IPS-NIHi7 (cell line): ENCODE data around the gene WASF2.
A peak's percentile ranks its signal among the peaks of the same experiment; 100 is the strongest.
"Not testable (repeated sequence)": the region's sequence is repeated elsewhere in the genome, so short reads cannot be mapped to it uniquely, and the experiment has no call there.

Experiments used
- DNase-seq: peaks from one replicate; pipeline ENCODE4 v3.0.0; 2012; ENCODE audit warnings: mixed read lengths; ENCODE audit errors: extremely low spot score

The WASF2 gene

DNA sequence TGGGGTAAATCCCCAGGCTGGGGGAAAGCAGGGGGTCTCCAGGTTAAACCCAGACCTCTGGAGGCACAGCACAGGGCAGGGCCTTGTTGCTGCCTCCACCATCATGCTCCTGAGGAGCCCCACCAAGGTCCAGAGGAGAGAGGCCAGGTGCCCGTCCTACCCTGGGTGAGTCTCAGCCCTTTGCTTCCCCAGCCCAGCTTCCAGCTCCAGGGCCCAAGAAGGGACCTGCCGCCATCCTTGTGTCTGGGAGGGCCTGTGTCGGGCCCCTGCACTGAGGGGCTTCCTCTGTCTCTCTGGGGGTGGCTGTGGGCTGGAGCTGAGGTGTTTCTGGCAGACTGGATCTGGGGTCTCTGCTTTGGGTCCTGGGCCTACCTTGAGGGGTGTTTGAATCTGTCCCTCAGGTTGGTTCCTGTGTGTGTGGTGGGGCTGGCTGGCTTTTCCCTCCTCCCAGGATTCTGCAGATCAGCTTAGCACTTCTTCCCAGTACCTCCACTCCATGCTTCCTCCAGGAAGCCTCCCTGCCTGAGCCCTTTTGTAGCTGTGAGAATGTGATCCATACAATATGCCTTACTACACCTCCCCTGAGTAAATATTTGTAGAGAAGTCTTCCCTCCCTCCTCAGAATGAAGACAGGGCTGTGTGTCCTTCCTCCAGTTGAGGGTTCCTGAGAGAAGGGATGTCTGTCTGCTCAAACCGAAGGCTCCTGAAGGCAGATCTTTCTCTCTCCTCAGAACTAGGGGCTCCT is 91.4 kb downstream of the WASF2 start:
- DNase-seq = no peak

- no peak for DNase-seq
Observed at GRCh38 chr1:27397749-27398148, 92.2 kb downstream of the WASF2 start.

- DNase-seq = no peak
Observed at GRCh38 chr1:27397110-27397509, 92.9 kb downstream of the WASF2 start.

DNA sequence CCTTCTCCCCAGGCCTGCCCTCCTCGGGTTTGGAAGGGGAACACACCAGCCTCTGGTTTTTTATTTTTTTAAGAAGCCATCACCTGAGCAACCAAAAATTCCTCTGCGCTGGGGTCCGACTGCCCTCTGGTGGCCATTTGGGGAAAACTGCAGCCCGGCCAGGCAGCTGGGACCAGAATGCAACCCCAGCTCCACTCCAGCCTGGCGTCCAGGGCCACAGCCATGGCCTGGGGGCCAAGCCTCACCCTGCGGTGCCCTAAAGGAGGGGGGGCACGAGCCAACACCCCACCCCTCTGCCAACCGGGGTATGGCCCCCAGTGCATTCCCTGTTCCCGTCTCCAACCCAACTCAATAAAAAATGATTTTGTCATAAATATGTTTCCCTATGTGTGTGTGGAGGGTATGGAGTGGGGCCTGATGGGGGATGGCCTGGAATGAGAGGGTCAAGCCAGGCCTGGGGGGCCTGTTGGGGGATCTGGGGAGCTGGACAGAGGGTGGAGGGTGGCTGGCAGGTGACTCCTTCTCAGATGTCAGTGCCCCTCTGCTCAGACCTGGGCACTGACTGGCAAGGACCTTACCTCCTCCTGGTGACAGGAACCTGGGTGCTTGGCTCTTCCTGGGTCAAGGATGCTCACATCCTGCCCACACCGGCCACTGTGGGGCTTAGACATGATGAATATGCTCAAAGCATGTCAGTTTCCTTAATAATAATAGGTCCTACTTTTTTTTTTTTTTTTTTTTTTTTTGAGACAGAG is 94.3 kb downstream of the WASF2 start:
- peak; percentile 83 for DNase-seq

DNA sequence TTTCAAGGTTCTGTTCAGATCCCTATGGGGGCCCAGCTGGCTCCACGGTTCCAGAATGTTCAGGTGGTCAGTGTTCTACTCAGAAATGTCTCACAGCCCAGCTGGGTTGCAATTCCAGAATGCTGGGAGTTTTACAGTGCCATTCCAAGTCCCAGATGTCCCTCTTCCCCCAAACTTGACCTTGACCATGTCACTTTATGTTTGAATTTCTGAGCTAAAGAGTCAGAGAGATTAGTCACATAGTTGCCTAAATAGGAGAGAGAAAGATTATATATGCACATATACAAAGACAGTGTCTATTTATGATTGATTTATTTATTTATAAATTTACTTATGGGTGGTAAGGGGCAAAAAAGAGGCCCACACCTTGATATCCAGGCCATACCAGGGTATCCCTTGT is 95.0 kb downstream of the WASF2 start:
- no peak for DNase-seq

GRCh38 chr1:27394282-27394658 is 95.7 kb downstream of the WASF2 start:
- DNase-seq = no peak

DNA sequence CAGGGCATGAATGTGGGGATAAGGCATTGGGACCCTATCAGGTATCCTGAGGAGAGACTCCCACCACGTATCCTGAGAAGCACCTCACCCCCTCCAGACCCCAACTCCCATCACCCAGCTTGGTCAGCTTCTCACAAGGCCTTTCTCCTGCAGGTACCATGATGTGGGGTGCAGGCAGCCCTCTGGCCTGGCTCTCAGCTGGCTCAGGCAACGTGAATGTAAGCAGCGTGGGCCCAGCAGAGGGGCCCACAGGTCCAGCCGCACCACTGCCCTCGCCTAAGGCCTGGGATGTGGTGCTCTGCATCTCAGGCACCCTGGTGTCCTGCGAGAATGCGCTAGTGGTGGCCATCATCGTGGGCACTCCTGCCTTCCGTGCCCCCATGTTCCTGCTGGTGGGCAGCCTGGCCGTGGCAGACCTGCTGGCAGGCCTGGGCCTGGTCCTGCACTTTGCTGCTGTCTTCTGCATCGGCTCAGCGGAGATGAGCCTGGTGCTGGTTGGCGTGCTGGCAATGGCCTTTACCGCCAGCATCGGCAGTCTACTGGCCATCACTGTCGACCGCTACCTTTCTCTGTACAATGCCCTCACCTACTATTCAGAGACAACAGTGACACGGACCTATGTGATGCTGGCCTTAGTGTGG is 96.2 kb downstream of the WASF2 start:
- DNase-seq = no peak

- DNase-seq = no peak
Observed at GRCh38 chr1:27392778-27393635, 97.0 kb downstream of the WASF2 start.

- peak; percentile 93 for DNase-seq
Observed at GRCh38 chr1:27392096-27392777, 97.7 kb downstream of the WASF2 start, which contains the start of gene GPR3. Gene GPR3 (plus strand): TSS chr1:27392622. CDS start chr1:27393799, 1,177 bp downstream.

DNA sequence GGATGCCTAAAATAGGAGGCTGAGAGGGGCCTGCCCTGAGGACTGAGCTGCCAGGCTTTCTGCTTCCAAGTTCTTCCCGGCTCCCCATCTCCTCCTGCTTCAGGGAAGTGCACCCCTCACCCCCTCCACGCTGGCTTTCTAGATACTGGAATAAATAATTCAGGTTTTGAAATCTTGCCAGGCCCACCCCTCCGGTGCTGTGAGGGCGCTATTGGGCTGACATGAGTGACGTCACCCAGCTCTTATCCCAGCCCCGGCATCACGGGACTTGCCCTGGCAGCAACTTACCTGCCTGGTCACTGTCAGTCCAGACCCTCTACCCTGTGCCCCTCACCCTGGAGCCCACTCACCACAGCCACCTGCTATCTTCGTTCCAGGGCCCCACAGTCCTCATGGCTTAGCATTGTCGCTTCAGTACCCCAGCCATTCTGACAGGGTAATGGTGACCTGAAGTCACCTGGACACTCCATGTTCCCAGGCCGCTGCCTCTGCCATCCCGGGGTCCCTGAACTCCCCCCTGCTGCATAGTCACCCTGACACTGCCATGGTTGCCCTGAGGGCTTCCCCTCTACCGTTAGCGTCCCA is 98.4 kb downstream of the WASF2 start:
- peak; percentile 73 for DNase-seq

DNA sequence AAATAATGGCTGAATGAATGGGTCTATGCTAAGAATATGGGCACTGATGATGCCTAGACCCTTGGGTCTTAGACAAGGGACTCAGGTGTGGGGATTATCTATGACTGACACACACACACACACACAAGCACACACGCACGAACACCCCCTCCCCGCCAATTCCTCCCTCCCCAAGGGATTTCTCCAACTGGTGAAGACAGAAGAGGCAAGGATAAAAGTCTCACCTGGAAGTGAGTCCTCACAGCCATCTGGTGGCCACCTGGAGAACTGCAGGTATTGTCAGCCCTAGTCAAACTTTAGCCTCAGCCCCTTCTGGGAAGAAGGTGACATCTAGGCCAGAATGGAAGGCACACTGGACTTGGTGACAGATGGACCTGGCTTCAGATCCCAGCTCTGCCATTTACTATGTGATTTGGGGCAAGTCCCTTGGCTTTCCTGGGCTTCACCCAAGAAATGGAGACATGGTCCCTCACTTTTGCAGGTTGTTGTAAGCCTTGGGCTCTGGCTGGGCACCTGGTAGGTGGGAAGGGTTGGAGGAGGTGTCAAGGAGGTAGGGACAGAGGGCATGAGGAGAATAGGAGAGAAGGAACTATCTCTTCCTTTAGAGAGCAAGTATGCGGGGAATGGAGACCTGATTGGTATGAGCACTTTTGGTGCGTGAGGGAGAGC is 101.5 kb downstream of the WASF2 start:
- peak; percentile 71 for DNase-seq

GRCh38 chr1:27384797-27385196 is 105.2 kb downstream of the WASF2 start:
- DNase-seq = not testable (repeated sequence)

- DNase-seq = no peak
Observed at GRCh38 chr1:27383661-27384060, 106.3 kb downstream of the WASF2 start.

- DNase-seq = peak; percentile 95
Observed at GRCh38 chr1:27383039-27383605, 106.8 kb downstream of the WASF2 start, which contains the start of gene CD164L2. Gene CD164L2 (minus strand): TSS chr1:27383333. CDS start chr1:27383239, 94 bp downstream.

DNA sequence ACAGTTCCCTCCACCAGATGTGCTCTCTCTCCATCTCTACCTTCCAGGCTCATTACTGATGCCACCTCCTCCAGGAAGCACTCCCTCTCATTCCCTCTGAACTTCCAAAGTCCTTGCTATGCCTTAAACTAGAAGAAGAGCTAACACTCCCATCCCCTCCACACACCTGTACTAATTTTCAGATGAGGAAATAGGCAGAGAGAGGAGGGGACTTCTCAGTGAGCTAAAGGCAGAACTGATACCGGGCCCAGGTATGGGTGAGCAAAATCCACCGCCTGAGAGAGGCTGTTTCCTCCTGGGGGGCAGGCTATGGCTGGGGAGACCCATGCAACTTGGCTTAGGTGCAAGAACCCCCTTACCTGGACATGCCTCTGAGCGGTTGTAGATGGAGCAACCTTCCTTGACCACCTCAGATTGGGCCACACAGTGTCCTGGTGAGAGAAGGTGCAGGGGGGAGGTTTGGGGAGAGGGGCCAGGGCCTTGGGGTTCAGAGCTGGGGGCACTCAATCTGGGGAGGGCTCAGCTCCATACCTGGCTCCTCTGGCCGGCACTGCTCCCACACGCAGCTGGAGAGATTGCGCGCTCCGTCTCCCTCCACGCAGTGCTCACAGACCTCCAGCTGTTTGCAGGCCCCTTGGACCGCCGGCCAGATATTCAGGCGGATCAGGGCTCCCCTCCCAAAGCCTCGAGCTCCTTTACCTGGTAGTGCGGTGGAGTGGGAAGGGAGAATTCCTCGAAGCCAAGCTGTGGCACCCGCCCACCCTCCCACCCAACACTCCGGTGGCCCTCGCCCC is 107.8 kb downstream of the WASF2 start:
- DNase-seq = no peak

- DNase-seq = no peak
Observed at GRCh38 chr1:27380766-27381733, 108.9 kb downstream of the WASF2 start.

- no peak for DNase-seq
Observed at GRCh38 chr1:27380224-27380623, 109.7 kb downstream of the WASF2 start.
